HG02943 (cell line): Measurements from ENCODE around the gene PTRH2.
A peak's percentile ranks its signal among the peaks of the same experiment; 100 is the strongest.
"Not testable (repeated sequence)": the region's sequence is repeated elsewhere in the genome, so short reads cannot be mapped to it uniquely, and the experiment has no call there.

Experiments used
- ATAC-seq: cut with Tn5 transposase; IDR thresholded peaks from one replicate; pipeline ENCODE4 v1.9.1; 2021; ENCODE audit warnings: mild to moderate bottlenecking, low read depth, moderate library complexity; ENCODE audit not compliant: unreplicated experiment

Gene PTRH2

GRCh38 chr17:59707149-59707970 is at the start of gene PTRH2, which contains the start of gene VMP1:
Gene PTRH2, minus strand, starts transcription at chr17:59707430. Its CDS starts 9,452 bp downstream, at chr17:59697978.
Gene VMP1, plus strand, starts transcription at chr17:59707654. Its CDS starts 23,793 bp downstream, at chr17:59731447.
- ATAC-seq = peak; percentile 96

GRCh38 chr17:59756236-59756818 is 49.1 kb upstream of the PTRH2 start:
- no peak for ATAC-seq

GRCh38 chr17:59755069-59755468 is 47.8 kb upstream of the PTRH2 start:
- ATAC-seq = not testable (repeated sequence)

GRCh38 chr17:59754552-59754951 is 47.3 kb upstream of the PTRH2 start:
- ATAC-seq = no peak

GRCh38 chr17:59753522-59754467 is 46.6 kb upstream of the PTRH2 start:
- ATAC-seq = no peak

- ATAC-seq = no peak
Measured at GRCh38 chr17:59752922-59753321, 45.7 kb upstream of the PTRH2 start.

GRCh38 chr17:59752446-59752845 is 45.2 kb upstream of the PTRH2 start:
- no peak for ATAC-seq

GRCh38 chr17:59751955-59752413 is 44.8 kb upstream of the PTRH2 start:
- no peak for ATAC-seq

- no peak for ATAC-seq
Measured at GRCh38 chr17:59748591-59748990, 41.4 kb upstream of the PTRH2 start.

- ATAC-seq = no peak
Measured at GRCh38 chr17:59746849-59747445, 39.7 kb upstream of the PTRH2 start.

GRCh38 chr17:59745040-59745439 is 37.8 kb upstream of the PTRH2 start:
- no peak for ATAC-seq

- ATAC-seq = no peak
Measured at GRCh38 chr17:59743842-59744241, 36.6 kb upstream of the PTRH2 start.

- ATAC-seq = no peak
Measured at GRCh38 chr17:59737324-59737723, 30.1 kb upstream of the PTRH2 start.

GRCh38 chr17:59734226-59734625 is 27.0 kb upstream of the PTRH2 start:
- no peak for ATAC-seq

- no peak for ATAC-seq
Measured at GRCh38 chr17:59733697-59734096, 26.5 kb upstream of the PTRH2 start.

GRCh38 chr17:59730268-59730834 is 23.1 kb upstream of the PTRH2 start:
- ATAC-seq = no peak

GRCh38 chr17:59727817-59728533 is 20.7 kb upstream of the PTRH2 start:
- ATAC-seq = no peak

- no peak for ATAC-seq
Measured at GRCh38 chr17:59725691-59726090, 18.5 kb upstream of the PTRH2 start.

GRCh38 chr17:59723607-59724006 is 16.4 kb upstream of the PTRH2 start:
- ATAC-seq = no peak
